Endothelial cell of umbilical vein (primary cell): ENCODE results near the gene ZBTB48.

ENCODE experiments used
- EZH2 ChIP-seq: IDR thresholded peaks from 2 replicates; pipeline ENCODE4 v1.6.1; 2012; ENCODE audit warnings: borderline replicate concordance, low read depth, mild to moderate bottlenecking, moderate library complexity, low read length, inconsistent platforms; ENCODE audit not compliant: severe bottlenecking
- FOS ChIP-seq: IDR thresholded peaks from 2 replicates; pipeline ENCODE4 v1.6.1; 2011; ENCODE audit warnings: mild to moderate bottlenecking, low read length, moderate library complexity, borderline replicate concordance; ENCODE audit not compliant: insufficient read depth
- GATA2 ChIP-seq: IDR thresholded peaks from 2 replicates; pipeline ENCODE4 v1.7.0; 2011; ENCODE audit warnings: low read depth, mild to moderate bottlenecking, moderate library complexity, mixed read lengths, low read length; ENCODE audit not compliant: insufficient read length, insufficient read depth
- MYC ChIP-seq: IDR thresholded peaks from one replicate; pipeline ENCODE4 v1.6.1; 2011; ENCODE audit warnings: mild to moderate bottlenecking, low read depth, low read length
- POLR2A ChIP-seq: IDR thresholded peaks from 2 replicates; pipeline ENCODE4 v1.6.1; 2012; ENCODE audit warnings: low read depth, mild to moderate bottlenecking, control low read depth, low read length
- POLR2AphosphoS5 ChIP-seq: IDR thresholded peaks from 2 replicates; pipeline ENCODE4 v1.6.1; 2012; ENCODE audit warnings: low read depth, mild to moderate bottlenecking, control low read depth, low read length, moderate library complexity; ENCODE audit not compliant: insufficient read depth
- TF ChIP-seq, protein P1 (sequence below), 2 donors: IDR thresholded peaks; 1 replicate in 1 of 2; 2 replicates in 1 of 2; pipeline ENCODE4 v1.5.1; 2011; ENCODE audit warnings: low read length in 2 of 2, mild to moderate bottlenecking in 2 of 2, moderate library complexity in 2 of 2, control low read depth in 1 of 2, inconsistent platforms in 1 of 2, low read depth in 1 of 2; ENCODE audit not compliant: insufficient read depth in 1 of 2; ENCODE audit errors: extremely low read depth in 1 of 2

DNA sequence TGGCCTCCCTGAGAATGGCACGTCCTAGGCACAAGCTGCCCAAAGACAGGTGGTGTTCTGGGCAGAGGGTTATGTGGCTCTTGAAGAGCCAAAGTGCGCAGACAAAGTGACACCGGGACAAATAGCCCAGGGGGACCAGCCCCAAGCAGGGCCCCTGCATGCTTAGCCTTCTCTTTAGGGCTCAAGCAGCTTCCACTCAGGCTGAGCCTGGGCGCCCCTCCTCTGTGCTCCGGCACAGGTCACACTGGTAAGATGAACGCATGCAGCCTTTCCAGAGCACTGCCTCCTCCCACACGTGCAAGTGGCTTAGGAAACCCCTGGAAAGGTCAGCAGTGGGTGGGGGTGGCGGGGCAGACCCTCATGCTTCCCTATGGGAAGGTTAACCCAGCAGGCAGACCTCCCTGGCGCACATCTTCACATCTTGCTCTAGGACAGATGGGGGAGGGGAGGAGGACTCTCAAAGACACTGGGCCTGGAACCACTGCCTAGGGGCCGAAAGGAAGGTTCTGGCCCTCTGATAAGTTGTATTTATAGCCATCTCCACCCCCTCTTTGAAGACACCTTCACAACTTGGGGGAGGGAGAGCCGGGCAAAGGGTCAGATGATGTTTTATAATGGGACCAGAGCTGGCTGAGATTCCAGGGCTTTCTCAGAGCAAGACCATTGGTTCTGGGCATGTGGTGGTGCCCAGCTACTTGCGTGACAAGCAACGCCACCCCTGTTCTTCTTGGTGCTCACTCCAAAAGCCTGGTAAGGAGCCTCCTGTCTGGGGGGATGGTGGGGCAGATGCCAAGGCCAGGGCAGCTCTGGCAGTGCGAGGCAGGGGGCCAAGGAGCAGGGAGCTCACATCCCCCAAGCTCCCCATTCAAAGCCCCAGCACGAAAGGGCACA is 17.3 kb downstream of the ZBTB48 start:
- TF ChIP-seq POLR2AphosphoS5, result no peak
- TF ChIP-seq, protein P1, sequence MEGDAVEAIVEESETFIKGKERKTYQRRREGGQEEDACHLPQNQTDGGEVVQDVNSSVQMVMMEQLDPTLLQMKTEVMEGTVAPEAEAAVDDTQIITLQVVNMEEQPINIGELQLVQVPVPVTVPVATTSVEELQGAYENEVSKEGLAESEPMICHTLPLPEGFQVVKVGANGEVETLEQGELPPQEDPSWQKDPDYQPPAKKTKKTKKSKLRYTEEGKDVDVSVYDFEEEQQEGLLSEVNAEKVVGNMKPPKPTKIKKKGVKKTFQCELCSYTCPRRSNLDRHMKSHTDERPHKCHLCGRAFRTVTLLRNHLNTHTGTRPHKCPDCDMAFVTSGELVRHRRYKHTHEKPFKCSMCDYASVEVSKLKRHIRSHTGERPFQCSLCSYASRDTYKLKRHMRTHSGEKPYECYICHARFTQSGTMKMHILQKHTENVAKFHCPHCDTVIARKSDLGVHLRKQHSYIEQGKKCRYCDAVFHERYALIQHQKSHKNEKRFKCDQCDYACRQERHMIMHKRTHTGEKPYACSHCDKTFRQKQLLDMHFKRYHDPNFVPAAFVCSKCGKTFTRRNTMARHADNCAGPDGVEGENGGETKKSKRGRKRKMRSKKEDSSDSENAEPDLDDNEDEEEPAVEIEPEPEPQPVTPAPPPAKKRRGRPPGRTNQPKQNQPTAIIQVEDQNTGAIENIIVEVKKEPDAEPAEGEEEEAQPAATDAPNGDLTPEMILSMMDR (IDR thresholded peaks at IDR 0.05; ENCODE audit: extremely low read depth in 1 of 2, insufficient read depth in 1 of 2, low read depth in 1 of 2, low read length in 2 of 2), result no peak
- TF ChIP-seq POLR2A, result no peak
- no peak for TF ChIP-seq FOS
- no peak for TF ChIP-seq MYC
- TF ChIP-seq GATA2, result no peak
- TF ChIP-seq EZH2, result no peak
